ENCODE data around the gene OSBPL1A.

The OSBPL1A gene

DNA sequence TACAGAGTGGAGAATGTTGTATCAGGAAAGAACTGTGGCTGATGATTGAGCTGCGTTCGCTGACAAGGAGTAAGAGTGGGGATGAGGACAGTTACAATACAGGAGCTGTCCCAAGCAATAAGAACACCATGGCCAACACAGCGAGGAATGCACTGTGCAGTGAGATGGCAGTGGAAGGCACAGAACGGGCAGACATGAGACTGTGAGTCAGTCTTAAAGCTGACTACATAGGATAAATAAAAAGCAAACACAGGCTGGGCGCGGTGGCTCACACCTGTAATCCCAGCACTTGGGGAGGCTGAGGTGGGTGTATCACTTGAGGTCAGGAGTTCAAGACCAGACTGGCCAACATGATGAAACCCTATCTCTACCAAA is 169.0 kb downstream of the OSBPL1A start:
- FAIRE-seq (peak; percentile 41), DNase-seq (ENCODE audit: insufficient read length, low spot score) (peak; percentile 23)
- TF ChIP-seq POLR2A (IDR thresholded peaks at IDR 0.05; ENCODE audit: low read depth, low read length) = no peak

DNA sequence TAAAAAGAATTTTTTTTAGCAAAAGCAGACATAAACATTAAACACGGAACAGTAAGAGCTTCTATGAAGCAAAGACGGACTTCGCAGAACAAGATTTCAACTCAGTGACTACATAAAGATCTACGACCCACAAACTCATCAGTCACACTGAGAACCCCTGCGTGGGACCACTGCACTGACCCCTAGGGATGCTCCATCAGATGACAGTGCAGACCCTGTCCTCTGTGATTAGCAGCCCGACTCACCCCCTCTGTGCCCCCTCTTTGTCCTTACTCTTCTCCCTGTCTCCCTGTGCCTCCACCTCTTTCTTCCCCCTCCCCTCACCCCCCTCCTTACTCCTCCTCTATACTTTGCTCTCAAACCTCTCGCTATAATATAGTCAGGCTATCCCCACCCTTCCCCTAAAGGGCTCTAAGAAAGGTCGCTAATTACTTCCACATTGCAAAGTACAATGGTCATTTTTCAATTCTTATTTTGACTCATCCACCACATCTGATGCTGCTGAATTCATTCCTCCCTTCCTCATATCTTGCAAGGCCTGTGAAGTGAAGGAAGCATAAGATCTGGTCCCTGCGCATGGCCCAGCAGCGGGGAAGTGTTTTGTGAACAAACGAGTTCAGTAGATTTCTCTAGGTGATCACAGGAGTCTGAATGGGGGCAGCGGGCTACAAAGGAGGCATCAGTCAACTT is 169.5 kb downstream of the OSBPL1A start:
- no peak for TF ChIP-seq POLR2A (IDR thresholded peaks at IDR 0.05; ENCODE audit: low read depth, low read length)
- peak; percentile 13 for DNase-seq (ENCODE audit: insufficient read length, low spot score)
- peak; percentile 94 for FAIRE-seq

DNA sequence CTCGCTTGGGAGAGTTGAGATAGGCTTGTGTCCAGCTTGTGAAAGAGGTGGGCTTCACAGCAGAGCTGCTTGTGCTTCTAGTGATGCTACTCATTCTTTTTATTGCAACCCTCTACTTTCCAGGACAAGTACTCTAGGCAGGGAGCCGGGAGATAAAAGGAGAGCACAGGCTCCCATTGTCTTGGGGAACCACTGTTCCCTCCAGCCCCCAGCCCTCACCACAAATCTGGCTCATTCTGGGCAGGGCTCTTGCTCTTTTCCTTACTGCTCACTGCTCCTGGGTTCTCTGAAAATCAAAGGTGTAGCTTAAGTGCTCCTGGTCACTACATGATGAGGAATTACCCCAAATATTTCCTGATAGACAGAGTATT is 177.3 kb downstream of the OSBPL1A start:
- no peak for TF ChIP-seq POLR2A (IDR thresholded peaks at IDR 0.05; ENCODE audit: low read depth, low read length)
- no peak for DNase-seq (ENCODE audit: insufficient read length, low spot score)
- FAIRE-seq = no peak

DNA sequence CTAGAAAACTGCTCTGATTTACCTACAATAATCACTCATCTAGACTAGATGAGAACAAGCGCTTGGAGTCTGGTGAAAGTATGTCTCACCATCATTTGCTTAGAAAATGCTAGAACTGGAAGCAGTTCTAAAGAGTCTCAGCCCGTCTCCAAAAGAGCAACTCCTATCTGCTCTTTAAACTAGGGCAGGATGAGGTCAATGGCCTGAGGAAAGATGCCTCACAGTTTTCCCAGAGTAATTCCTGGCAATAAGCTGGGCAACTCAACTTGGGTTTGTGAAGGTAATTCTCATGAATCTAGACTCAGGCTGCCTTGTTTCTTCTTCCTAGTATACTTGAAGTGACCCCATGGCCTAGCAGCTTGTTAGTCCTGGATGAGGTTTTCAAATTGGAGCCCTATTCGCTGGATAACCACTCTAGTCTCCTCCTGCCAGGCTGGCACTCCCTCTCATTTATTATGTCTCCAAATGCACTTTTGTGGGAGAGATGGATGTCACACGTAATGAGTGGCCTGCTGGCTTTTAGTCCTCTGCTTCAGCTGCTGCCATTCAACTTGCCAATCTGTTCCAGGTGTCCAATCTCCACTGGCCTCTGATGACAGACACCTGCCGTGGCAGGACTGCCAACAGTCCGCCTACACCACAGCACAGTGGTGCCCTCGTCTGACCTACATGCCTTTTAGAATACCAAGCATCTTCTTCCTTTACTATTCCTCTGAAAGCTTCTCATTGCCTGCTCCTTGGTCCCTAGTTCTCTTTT is 177.9 kb downstream of the OSBPL1A start:
- FAIRE-seq (no peak), DNase-seq (ENCODE audit: insufficient read length, low spot score) (no peak)
- no peak for TF ChIP-seq POLR2A (IDR thresholded peaks at IDR 0.05; ENCODE audit: low read depth, low read length)

DNA sequence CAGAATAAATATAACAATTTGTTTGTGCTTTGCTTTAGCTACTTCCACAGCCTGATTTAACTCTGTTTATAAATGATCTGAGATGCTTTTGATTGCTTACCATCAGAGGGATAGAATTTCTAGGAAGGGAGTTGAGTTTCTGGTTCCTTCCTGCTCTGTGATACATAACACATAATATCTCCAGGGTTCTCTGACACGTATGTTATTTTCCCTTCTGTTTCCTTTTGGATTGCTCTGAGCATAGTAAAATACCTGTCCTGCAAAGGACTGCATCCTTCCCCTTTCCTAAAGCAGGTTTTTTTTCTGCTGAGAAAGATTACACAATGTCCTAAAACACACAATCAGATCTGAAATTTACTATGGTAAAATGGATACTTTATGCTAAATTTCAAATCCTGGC is 182.7 kb downstream of the OSBPL1A start:
- FAIRE-seq (no peak), DNase-seq (ENCODE audit: insufficient read length, low spot score) (no peak)
- no peak for TF ChIP-seq POLR2A (IDR thresholded peaks at IDR 0.05; ENCODE audit: low read depth, low read length)

GRCh38 chr18:24214144-24214543 is 183.5 kb downstream of the OSBPL1A start:
- FAIRE-seq (no peak), DNase-seq (ENCODE audit: insufficient read length, low spot score) (no peak)

DNA sequence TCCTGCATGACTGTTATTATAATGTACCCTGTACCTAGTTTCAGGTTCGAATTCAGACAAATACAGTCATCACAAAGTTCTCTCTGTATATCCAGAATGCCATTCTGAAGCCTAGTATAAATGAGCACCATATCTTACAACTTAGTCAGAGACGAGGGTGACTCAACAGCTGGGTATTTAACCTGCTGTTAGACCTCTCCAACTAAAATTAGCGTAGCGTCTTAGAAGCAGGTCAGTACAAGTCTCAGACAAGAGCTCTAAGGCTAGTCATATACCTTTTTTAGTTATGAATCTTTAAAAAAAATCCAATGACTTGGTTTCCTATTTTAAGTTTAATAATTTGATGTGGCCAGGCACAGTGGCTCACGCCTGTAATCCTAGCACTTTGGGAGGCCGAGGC is 184.7 kb downstream of the OSBPL1A start:
- no peak for TF ChIP-seq POLR2A (IDR thresholded peaks at IDR 0.05; ENCODE audit: low read depth, low read length)
- peak; percentile 26 for DNase-seq (ENCODE audit: insufficient read length, low spot score)
- FAIRE-seq = peak; percentile 93

More at GRCh38 chr18:24214144-24214543, 183.5 kb downstream of the OSBPL1A start:
- TF ChIP-seq POLR2A (IDR thresholded peaks at IDR 0.05; ENCODE audit: low read depth, low read length) = no peak

- TF ChIP-seq POLR2A (IDR thresholded peaks at IDR 0.05; ENCODE audit: low read depth, low read length) = no peak
- no peak for DNase-seq (ENCODE audit: insufficient read length, low spot score)
- no peak for FAIRE-seq
These were observed 188.1 kb downstream of the OSBPL1A start for GRCh38 chr18:24209558-24209957.

GRCh38 chr18:24208270-24209035 is 189.2 kb downstream of the OSBPL1A start:
- TF ChIP-seq POLR2A (IDR thresholded peaks at IDR 0.05; ENCODE audit: low read depth, low read length) = no peak
- no peak for FAIRE-seq
- no peak for DNase-seq (ENCODE audit: insufficient read length, low spot score)

DNA sequence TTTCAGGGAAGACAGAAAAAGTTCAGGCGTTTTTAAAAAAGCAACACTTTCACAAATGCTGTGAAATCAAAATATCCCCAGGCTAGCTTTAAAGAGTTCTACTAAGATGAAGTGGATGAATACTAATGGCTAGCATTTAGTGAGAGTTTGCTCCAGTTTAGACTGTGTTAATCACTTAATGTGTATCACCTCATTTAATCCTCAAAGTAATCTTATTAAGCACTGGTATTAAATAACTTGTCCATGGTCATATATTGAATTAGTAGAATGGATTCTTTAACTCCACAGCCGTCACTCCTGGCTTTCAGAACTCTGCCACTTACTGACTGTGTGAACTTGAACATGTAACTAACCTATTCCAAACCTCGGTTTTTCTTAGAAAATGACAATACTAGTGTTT is 192.7 kb downstream of the OSBPL1A start:
- no peak for DNase-seq (ENCODE audit: insufficient read length, low spot score)
- TF ChIP-seq POLR2A (IDR thresholded peaks at IDR 0.05; ENCODE audit: low read depth, low read length) = no peak
- no peak for FAIRE-seq

- TF ChIP-seq POLR2A (IDR thresholded peaks at IDR 0.05; ENCODE audit: low read depth, low read length) = no peak
- no peak for DNase-seq (ENCODE audit: insufficient read length, low spot score)
- FAIRE-seq = no peak
These were observed 195.6 kb downstream of the OSBPL1A start for GRCh38 chr18:24201699-24202687.

- no peak for TF ChIP-seq POLR2A (IDR thresholded peaks at IDR 0.05; ENCODE audit: low read depth, low read length)
- FAIRE-seq = no peak
- no peak for DNase-seq (ENCODE audit: insufficient read length, low spot score)
These were observed 196.9 kb downstream of the OSBPL1A start for GRCh38 chr18:24200494-24201290.
